Left ventricle myocardium inferior (tissue), 1 donor: Measurements from ENCODE around the gene CCDC57. TPM values are rescaled to one million over a fixed set of nuclear protein-coding genes. Genes with fewer than 3 reads are reported as not detected.

Experiments
- DNase-seq: peaks from one replicate; pipeline ENCODE4 v3.0.0-alpha.2; 2020
- H3K27ac ChIP-seq: fragments of 200-600 bp; replicated peaks from 2 replicates; pipeline ENCODE4 v1.8.0; 2021
- H3K27me3 ChIP-seq: fragments of 200-600 bp; 2 replicates; pipeline ENCODE4 v1.8.0; 2021; ENCODE audit warnings: low read depth
- H3K36me3 ChIP-seq: fragments of 200-600 bp; 2 replicates; pipeline ENCODE4 v1.8.0; 2021
- H3K4me1 ChIP-seq: fragments of 200-600 bp; 2 replicates; pipeline ENCODE4 v1.8.0; 2021
- H3K4me3 ChIP-seq: fragments of 200-600 bp; 2 replicates; pipeline ENCODE4 v1.8.0; 2021; ENCODE audit warnings: mild to moderate bottlenecking, moderate library complexity
- H3K9me3 ChIP-seq: fragments of 200-600 bp; replicated peaks from 2 replicates; pipeline ENCODE4 v1.8.0; 2021
- intact Hi-C: fragments of 100-400 bp; cut with micrococcal nuclease; formaldehyde crosslinking; loops from one replicate; pipeline ENCODE4 v1.11.0; 2022
- total RNA-seq: library from RNA; stranded (reverse); fragmentation: NEBNext Ultra II Directional; extraction: Animal tissue kit (Norgen Biotek cat#: 25700); gene quantifications from one replicate; pipeline ENCODE4 v1.2.1, GENCODE V29; 2021
- TF ChIP-seq, protein P1 (sequence below): fragments of 200-600 bp; IDR thresholded peaks from 2 replicates; pipeline ENCODE4 v1.8.0; 2021; ENCODE audit warnings: antibody characterized with exemption, mild to moderate bottlenecking, borderline replicate concordance
- donor health status: DM: no; HTN: yes; CAD: no; lungs with severe emphysema.

The CCDC57 gene
- total RNA-seq, 1 donor from 2014 or later = 8.1 TPM

- TF ChIP-seq, protein P1, sequence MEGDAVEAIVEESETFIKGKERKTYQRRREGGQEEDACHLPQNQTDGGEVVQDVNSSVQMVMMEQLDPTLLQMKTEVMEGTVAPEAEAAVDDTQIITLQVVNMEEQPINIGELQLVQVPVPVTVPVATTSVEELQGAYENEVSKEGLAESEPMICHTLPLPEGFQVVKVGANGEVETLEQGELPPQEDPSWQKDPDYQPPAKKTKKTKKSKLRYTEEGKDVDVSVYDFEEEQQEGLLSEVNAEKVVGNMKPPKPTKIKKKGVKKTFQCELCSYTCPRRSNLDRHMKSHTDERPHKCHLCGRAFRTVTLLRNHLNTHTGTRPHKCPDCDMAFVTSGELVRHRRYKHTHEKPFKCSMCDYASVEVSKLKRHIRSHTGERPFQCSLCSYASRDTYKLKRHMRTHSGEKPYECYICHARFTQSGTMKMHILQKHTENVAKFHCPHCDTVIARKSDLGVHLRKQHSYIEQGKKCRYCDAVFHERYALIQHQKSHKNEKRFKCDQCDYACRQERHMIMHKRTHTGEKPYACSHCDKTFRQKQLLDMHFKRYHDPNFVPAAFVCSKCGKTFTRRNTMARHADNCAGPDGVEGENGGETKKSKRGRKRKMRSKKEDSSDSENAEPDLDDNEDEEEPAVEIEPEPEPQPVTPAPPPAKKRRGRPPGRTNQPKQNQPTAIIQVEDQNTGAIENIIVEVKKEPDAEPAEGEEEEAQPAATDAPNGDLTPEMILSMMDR = no peak
- H3K36me3 ChIP-seq = peaks cover 54% of the 10 kb centered on the region
- intact Hi-C loops = no loop called here
- no peaks in the 10 kb centered on the region for H3K27me3 ChIP-seq
- H3K27ac ChIP-seq = peak overlapping the region; percentile 89
- H3K4me1 ChIP-seq = peaks cover 90% of the 10 kb centered on the region
- H3K4me3 ChIP-seq = peak overlapping the region; percentile 34
- DNase-seq = peak; percentile 82
- no peaks in the 10 kb centered on the region for H3K9me3 ChIP-seq
These were observed 28.7 kb upstream of the CCDC57 start for GRCh38 chr17:82241183-82241925.

GRCh38 chr17:82240506-82241182, 28.0 kb upstream of the CCDC57 start:
- Histone ChIP-seq H3K27ac (peak overlapping the region; percentile 89), H3K27me3 (no peaks in the 10 kb centered on the region), H3K4me3 (peak overlapping the region; percentile 34), H3K4me1 (peaks cover 90% of the 10 kb centered on the region), H3K9me3 (no peaks in the 10 kb centered on the region), H3K36me3 (peaks cover 46% of the 10 kb centered on the region)
- no peak for DNase-seq
- intact Hi-C loops = no loop called here
- TF ChIP-seq, protein P1 = no peak

GRCh38 chr17:82239926-82240505, 27.4 kb upstream of the CCDC57 start:
- TF ChIP-seq, protein P1 = no peak
- Histone ChIP-seq H3K27me3 (no peaks in the 10 kb centered on the region), H3K4me3 (no peak overlapping the region), H3K27ac (peak overlapping the region; percentile 89), H3K9me3 (no peaks in the 10 kb centered on the region), H3K36me3 (peaks cover 40% of the 10 kb centered on the region), H3K4me1 (peaks cover 93% of the 10 kb centered on the region)
- intact Hi-C loops = loop anchor here (10.0 kb wide), 1 partner anchor 85 kb away; no protein-coding TSS in a partner anchor
- no peak for DNase-seq

- intact Hi-C loops = loop anchor here (10.0 kb wide), 1 partner anchor 85 kb away; no protein-coding TSS in a partner anchor
- peaks cover 92% of the 10 kb centered on the region for H3K4me1 ChIP-seq
- H3K27me3 ChIP-seq = no peaks in the 10 kb centered on the region
- H3K27ac ChIP-seq = peak overlapping the region; percentile 89
- peaks cover 35% of the 10 kb centered on the region for H3K36me3 ChIP-seq
- peak overlapping the region; percentile 42 for H3K4me3 ChIP-seq
- TF ChIP-seq, protein P1 = no peak
- no peaks in the 10 kb centered on the region for H3K9me3 ChIP-seq
- no peak for DNase-seq
These were observed 26.8 kb upstream of the CCDC57 start for GRCh38 chr17:82239401-82239925.

GRCh38 chr17:82238472-82239201, 26.0 kb upstream of the CCDC57 start:
- intact Hi-C loops = loop anchor here (10.0 kb wide), 1 partner anchor 86 kb away; no protein-coding TSS in a partner anchor
- peaks cover 26% of the 10 kb centered on the region for H3K36me3 ChIP-seq
- H3K4me1 ChIP-seq = peaks cover 84% of the 10 kb centered on the region
- H3K27ac ChIP-seq = peak overlapping the region; percentile 89
- H3K4me3 ChIP-seq = peak overlapping the region; percentile 42
- no peaks in the 10 kb centered on the region for H3K9me3 ChIP-seq
- DNase-seq = peak; percentile 80
- TF ChIP-seq, protein P1 = no peak
- H3K27me3 ChIP-seq = no peaks in the 10 kb centered on the region
